HepG2 (cell line): Measurements from ENCODE around the gene HEATR5B. TPM values are rescaled to one million over a fixed set of nuclear protein-coding genes. Genes with fewer than 3 reads are reported as not detected.
A peak's percentile ranks its signal among the peaks of the same experiment; 100 is the strongest.
"Not testable (repeated sequence)": the region's sequence is repeated elsewhere in the genome, so short reads cannot be mapped to it uniquely, and the experiment has no call there.

Experiments
- ATAC-seq: fragments of 200-7000 bp; cut with Tn5 transposase; 3 replicates; pipeline ENCODE4 v1.9.1; 2020; ENCODE audit warnings: mild to moderate bottlenecking, moderate library complexity
- BruUV-seq: library from RNA; stranded (reverse); fragments of 400-500 nt; replicated peaks from 2 replicates; lab custom pipeline; 2021; lab: Mats Ljungman, UMichigan
- CTCF ChIA-PET: fragments of 300-600 bp; formaldehyde crosslinking; extraction: SDS; loops from one replicate; lab custom pipeline; 2021; ENCODE audit warnings: low total read pairs, inconsistent platforms, low intra/inter-chr PET ratio; lab: Yijun Ruan, JAX
- POLR2A ChIA-PET: fragments of 350-600 bp; sonication (Branson Sonifier 250); formaldehyde crosslinking; loops from one replicate; lab custom pipeline; 2020; ENCODE audit warnings: antibody characterized with exemption, inconsistent platforms; lab: Yijun Ruan, JAX
- DNase-seq: peaks from one replicate; pipeline ENCODE4 v3.0.0-alpha.2; 2015; ENCODE audit warnings: low spot score
- FAIRE-seq: peaks from 3 replicates; lab custom pipeline; 2011; peaks lifted over from hg19 to GRCh38; lab: Jason Lieb, UNC
- H2AFZ ChIP-seq: one replicate; pipeline ENCODE4 v1.6.1; 2011; ENCODE audit warnings: low read length, inconsistent platforms
- H3K27ac ChIP-seq: fragments of 300-600 bp; 3 replicates; pipeline ENCODE4 v1.8.0; 2011; ENCODE audit warnings: mixed run types, mild to moderate bottlenecking, mixed read lengths, low read length, inconsistent platforms; ENCODE audit not compliant: insufficient read depth; ENCODE audit errors: extremely low read length
- H3K27me3 ChIP-seq, 2 experiments: fragments of 200-600 bp in 1 of 2; 2 replicates in 1 of 2; 3 replicates in 1 of 2; pipeline versions ENCODE4 v1.6.0 to v1.8.0; 2011; ENCODE audit warnings: low read length in 2 of 2, mild to moderate bottlenecking in 2 of 2, moderate library complexity in 2 of 2, inconsistent platforms in 1 of 2; ENCODE audit not compliant: insufficient read depth in 2 of 2, control insufficient read depth in 1 of 2
- H3K36me3 ChIP-seq, 2 experiments: fragments of 200-600 bp in 1 of 2; replicated peaks in 1 of 2; 2 replicates in 1 of 2; 3 replicates in 1 of 2; pipeline versions ENCODE4 v1.5.1 to v1.8.0; 2011; ENCODE audit warnings: low read length in 2 of 2, inconsistent platforms in 1 of 2; ENCODE audit not compliant: insufficient read depth in 2 of 2, control insufficient read depth in 1 of 2
- H3K4me1 ChIP-seq: 2 replicates; pipeline ENCODE4 v1.5.1; 2012; ENCODE audit warnings: low read length, inconsistent platforms; ENCODE audit not compliant: insufficient read depth
- H3K4me2 ChIP-seq: 2 replicates; pipeline ENCODE4 v1.6.0; 2011; ENCODE audit warnings: low read depth, low read length, inconsistent platforms
- H3K4me3 ChIP-seq, 3 experiments: fragments of 200-600 bp in 1 of 3; sonication (generic), shearing (Covaris generic) in 1 of 3; replicated peaks in 1 of 3; 2 replicates each; pipeline ENCODE4 v1.5.1; 2011 to 2016; ENCODE audit warnings: low read length in 3 of 3, inconsistent platforms in 2 of 3, low read depth in 2 of 3, mild to moderate bottlenecking in 2 of 3, control low read depth in 1 of 3, mixed read lengths in 1 of 3; ENCODE audit not compliant: insufficient read depth in 1 of 3
- H3K79me2 ChIP-seq: one replicate; pipeline ENCODE4 v1.6.1; 2011; ENCODE audit warnings: low read length, inconsistent platforms; ENCODE audit not compliant: insufficient read depth
- H3K9ac ChIP-seq: 2 replicates; pipeline ENCODE4 v1.6.0; 2011; ENCODE audit warnings: mild to moderate bottlenecking, low read depth, low read length, inconsistent platforms; ENCODE audit not compliant: insufficient read depth
- H3K9me3 ChIP-seq: 2 replicates; pipeline ENCODE4 v1.5.1; 2012; ENCODE audit warnings: mild to moderate bottlenecking, low read length
- H4K20me1 ChIP-seq: 2 replicates; pipeline ENCODE4 v1.6.0; 2011; ENCODE audit warnings: inconsistent platforms, mild to moderate bottlenecking, low read length, moderate library complexity; ENCODE audit not compliant: insufficient read depth
- MAFF ChIP-seq: IDR thresholded peaks from 2 replicates; pipeline ENCODE4 v1.6.1; 2011; ENCODE audit warnings: low read depth, low read length, improper control_type of control experiment
- MAFK ChIP-seq, 2 experiments: IDR thresholded peaks in 1 of 2; conservative IDR thresholded peaks in 1 of 2; 2 replicates each; pipeline ENCODE4 v1.6.1; 2011; ENCODE audit warnings: improper control_type of control experiment in 2 of 2, low read length in 2 of 2
- ZNF121 ChIP-seq: sonication (generic); formaldehyde crosslinking; IDR thresholded peaks from 2 replicates; pipeline ENCODE4 v1.5.0; 2020; ENCODE audit warnings: mild to moderate bottlenecking, missing genetic modification reagents
- WGBS: methylation state at CpG from one replicate; pipeline ENCODE4 v1.1.6; 2017; ENCODE audit warnings: low lambda C conversion rate; 5-methylcytosine and 5-hydroxymethylcytosine counted together
- in situ Hi-C: cut with HindIII; loops from 2 replicates; pipeline ENCODE4 v1.10.0; 2017; ENCODE audit warnings: low pct_unique_long_range_greater_than_20kb; ENCODE audit not compliant: extremely low pct_ligation_motif_present
- intact Hi-C: fragments of 100-400 bp; cut with micrococcal nuclease; formaldehyde crosslinking; loops from one replicate; pipeline ENCODE4 v1.10.0; 2022; ENCODE audit not compliant: unreplicated experiment
- polyA plus RNA-seq, 8 experiments: library from polyadenylated mRNA; depleted of rRNA in 3 of 8; stranded (reverse) in 7 of 8; unstranded in 1 of 8; fragments of >200 nt; fragmentation: Illumina TruSeq in 4 of 8; extraction: Trizol in 4 of 8; gene quantifications; 2 replicates each; pipeline versions ENCODE4 v1.2.1 to v1.2.3, GENCODE V29; 2011 to 2016; ENCODE audit warnings: low read depth in 4 of 8, missing spikeins in 1 of 8, mixed read lengths in 1 of 8; ENCODE audit not compliant: insufficient read depth in 1 of 8
- total RNA-seq, 5 experiments: library from RNA; depleted of rRNA; stranded (reverse); fragments of >200 nt; fragmentation: Illumina TruSeq; extraction: Trizol; gene quantifications; 2 replicates each; pipeline ENCODE4 v1.2.3, GENCODE V29; 2016; ENCODE audit warnings: low read depth in 1 of 5

HEATR5B gene
- total and polyA plus RNA-seq, 2 of the 13 experiments (the other 11 are each of a cell fraction or from before 2014, with no cell fraction given) = 12.7 to 16.3 TPM

DNA sequence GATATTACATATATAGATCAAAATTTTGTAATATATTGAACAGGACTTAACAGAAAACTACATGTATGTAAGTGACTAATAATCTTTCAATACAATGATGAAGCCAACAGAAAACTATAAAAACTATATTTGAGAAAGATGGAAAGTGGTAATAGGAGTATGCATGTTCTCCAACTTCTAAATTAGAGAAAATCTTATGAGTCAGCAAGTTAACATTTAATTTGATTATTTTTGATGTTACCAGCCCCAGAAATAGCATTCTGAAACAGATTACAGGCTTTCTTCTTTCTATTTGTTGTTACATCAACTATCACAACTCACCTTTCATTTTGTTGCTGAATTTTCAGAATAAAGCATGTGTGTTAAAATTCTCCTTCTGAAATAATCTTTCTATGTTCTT lies 147.6 kb downstream of the HEATR5B start:
- H2AFZ ChIP-seq, H3K9me3 ChIP-seq, FAIRE-seq, H3K9ac ChIP-seq, H3K4me3 ChIP-seq, H3K79me2 ChIP-seq, BruUV-seq, H4K20me1 ChIP-seq, POLR2A ChIA-PET, H3K27ac ChIP-seq, ATAC-seq, H3K27me3 ChIP-seq, H3K4me2 ChIP-seq, in situ Hi-C loops, intact Hi-C loops, H3K4me1 ChIP-seq, CTCF ChIA-PET, H3K36me3 ChIP-seq, DNase-seq: not testable (repeated sequence)
- TF ChIP-seq MAFF = 0 out of 2 replicates have a peak, but pooled peaks have one; percentile 19
- peak; percentile 32 to 61; a peak in 3 of 4 replicates for TF ChIP-seq MAFK (conservative IDR thresholded peaks at IDR 0.05 in 1 of 2, IDR thresholded peaks at IDR 0.05 in 1 of 2; ENCODE audit: low read length in 2 of 2)

DNA sequence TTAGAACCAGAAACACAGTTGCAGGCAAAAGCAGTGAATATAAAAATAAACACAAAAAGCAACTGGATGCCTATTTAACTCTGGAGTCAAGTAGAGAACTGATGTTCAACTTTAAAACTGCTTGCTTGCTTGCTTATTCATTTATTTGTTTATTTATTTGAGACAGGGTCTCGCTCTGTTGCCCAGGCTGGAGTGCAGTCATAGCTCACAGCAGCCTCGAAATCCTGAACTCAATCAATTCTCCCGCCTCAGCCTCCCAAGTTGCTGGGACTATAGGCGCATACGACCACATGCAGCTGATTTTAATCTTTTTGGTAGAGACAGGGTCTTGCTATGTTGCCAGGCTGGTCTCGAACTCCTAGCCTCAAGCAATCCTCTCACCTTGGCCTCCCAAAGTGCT lies 152.5 kb downstream of the HEATR5B start:
- H3K9me3 ChIP-seq, in situ Hi-C loops, FAIRE-seq, H4K20me1 ChIP-seq, H3K9ac ChIP-seq, BruUV-seq, H3K27ac ChIP-seq, H3K36me3 ChIP-seq, CTCF ChIA-PET, H3K4me3 ChIP-seq, H3K79me2 ChIP-seq, DNase-seq, ATAC-seq, H3K4me1 ChIP-seq, H3K4me2 ChIP-seq, POLR2A ChIA-PET, H2AFZ ChIP-seq, intact Hi-C loops, H3K27me3 ChIP-seq: not testable (repeated sequence)
- WGBS = 97% methylated on average over 6 of the region's 6 CpGs
- TF ChIP-seq ZNF121 (CRISPR knock-in tag) = 0 out of 2 replicates have a peak, but pooled peaks have one; percentile 32

Other genes starting within 250 kb of the HEATR5B start
- gene STRN, start 117.8 kb downstream of the HEATR5B start, total RNA-seq (2016; rRNA removed; fragmentation: Illumina TruSeq; extraction: Trizol) = 19.3 and 28.4 TPM in 2 replicates
- gene STRN, start 117.8 kb downstream of the HEATR5B start, polyA plus RNA-seq (2011; rRNA removed) = 8.8 and 10.4 TPM in 2 replicates
- 8.7 and 13.3 TPM in 2 replicates for gene GPATCH11, start 146 bp upstream of the HEATR5B start, total RNA-seq (2016; rRNA removed; fragmentation: Illumina TruSeq; extraction: Trizol)
- 3.0 and 3.8 TPM in 2 replicates for gene GPATCH11, start 146 bp upstream of the HEATR5B start, polyA plus RNA-seq (2011; rRNA removed)
- gene EIF2AK2, start 72.6 kb upstream of the HEATR5B start, total RNA-seq (2016; rRNA removed; fragmentation: Illumina TruSeq; extraction: Trizol) = 26.1 and 42.8 TPM in 2 replicates
- 9.1 and 10.2 TPM in 2 replicates for gene EIF2AK2, start 72.6 kb upstream of the HEATR5B start, polyA plus RNA-seq (2011; rRNA removed)
- not detected in 2 replicates for gene SULT6B1, start 104.3 kb upstream of the HEATR5B start, total RNA-seq (2016; rRNA removed; fragmentation: Illumina TruSeq; extraction: Trizol)
- not detected in 2 replicates for gene SULT6B1, start 104.3 kb upstream of the HEATR5B start, polyA plus RNA-seq (2011; rRNA removed)
- gene CEBPZOS, start 112.1 kb upstream of the HEATR5B start, total RNA-seq (2016; rRNA removed; fragmentation: Illumina TruSeq; extraction: Trizol) = 18.6 and 25.6 TPM in 2 replicates
- gene CEBPZOS, start 112.1 kb upstream of the HEATR5B start, polyA plus RNA-seq (2011; rRNA removed) = 39.3 and 44.7 TPM in 2 replicates
- gene CEBPZ, start 147.2 kb upstream of the HEATR5B start, total RNA-seq (2016; rRNA removed; fragmentation: Illumina TruSeq; extraction: Trizol) = 117 and 182 TPM in 2 replicates
- gene CEBPZ, start 147.2 kb upstream of the HEATR5B start, polyA plus RNA-seq (2011; rRNA removed) = 10.7 and 14.4 TPM in 2 replicates
- 39.4 and 40.8 TPM in 2 replicates for gene NDUFAF7, start 147.3 kb upstream of the HEATR5B start, total RNA-seq (2016; rRNA removed; fragmentation: Illumina TruSeq; extraction: Trizol)
- gene NDUFAF7, start 147.3 kb upstream of the HEATR5B start, polyA plus RNA-seq (2011; rRNA removed) = 21.7 and 27.0 TPM in 2 replicates
- gene PRKD3, start 240.5 kb upstream of the HEATR5B start, total RNA-seq (2016; rRNA removed; fragmentation: Illumina TruSeq; extraction: Trizol) = 38.4 and 58.2 TPM in 2 replicates
- gene PRKD3, start 240.5 kb upstream of the HEATR5B start, polyA plus RNA-seq (2011; rRNA removed) = 11.1 and 11.6 TPM in 2 replicates